ENCODE results near the gene VTI1A.
A peak's percentile ranks its signal among the peaks of the same experiment; 100 is the strongest.

Gene VTI1A

DNA sequence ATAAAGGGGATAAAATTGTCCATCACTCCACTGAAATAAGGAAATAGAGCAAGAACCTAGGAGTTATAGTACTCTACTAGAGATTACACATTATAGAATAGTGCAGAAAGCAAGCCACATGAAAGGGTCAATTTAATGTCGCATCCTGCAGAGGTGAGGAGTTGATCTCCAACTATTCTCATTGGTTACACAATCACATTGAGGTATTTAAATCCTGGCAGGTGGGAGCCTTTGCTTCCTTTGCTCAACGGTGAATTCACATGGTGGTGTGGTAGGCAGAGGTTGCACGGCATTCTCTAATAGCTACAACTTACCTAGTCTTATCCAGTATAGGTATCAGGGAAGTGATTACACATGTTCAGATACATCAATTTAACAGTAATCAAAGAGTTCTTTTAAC lies 304.6 kb downstream of the VTI1A start (continued):
- no peak for TF ChIP-seq PRDM2 (tag by site-specific recombination; IDR thresholded peaks at IDR 0.05; ENCODE audit: borderline replicate concordance)
- no peak for TF ChIP-seq ZNF664 (tag by site-specific recombination; IDR thresholded peaks at IDR 0.05)
- TF ChIP-seq ZNF555 (tag by site-specific recombination; conservative IDR thresholded peaks at IDR 0.05) = no peak
- TF ChIP-seq ZNF785 (tag by site-specific recombination; IDR thresholded peaks at IDR 0.05) = no peak

DNA sequence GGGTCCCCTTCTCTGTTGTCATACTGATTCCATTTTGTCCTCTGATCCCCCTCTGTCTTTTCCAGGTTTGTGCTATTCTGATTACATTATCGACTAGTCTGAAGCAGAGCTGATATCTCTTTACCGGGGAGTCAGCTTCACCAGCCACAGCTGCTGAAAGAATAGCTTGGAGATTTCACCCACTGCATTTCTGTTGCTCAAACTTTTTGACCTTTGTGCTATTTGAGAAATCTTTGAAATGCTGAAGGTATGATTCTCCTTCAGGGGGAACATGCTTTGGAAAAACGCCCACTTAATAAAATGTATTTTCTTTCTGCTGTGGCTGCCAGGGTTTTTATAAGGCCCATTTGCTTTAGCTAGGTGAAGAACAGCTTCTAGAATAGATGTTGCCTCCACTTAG lies 305.3 kb downstream of the VTI1A start:
- no peak overlapping the region for H3K27ac ChIP-seq (ENCODE audit: extremely low read depth, low read depth, low read length)
- H3K4me1 ChIP-seq (ENCODE audit: control insufficient read depth, insufficient read depth, low read length) = peaks cover 3% of the 10 kb centered on the region; the same call in 1 of the 2 replicates
- ChIA-PET CTCF (interaction anchor here (0.6 to 1.2 kb wide), 2 partner anchors 11 to 14 kb away, joined by 3 to 4 read pairs; no protein-coding TSS in a partner anchor), POLR2A (no interaction called here)
- H3K9me3 ChIP-seq (ENCODE audit: control insufficient read depth, insufficient read depth, low read depth, low read length) = no peaks in the 10 kb centered on the region
- no peaks in the 10 kb centered on the region for H3K36me3 ChIP-seq (ENCODE audit: control insufficient read depth in 2 of 2, insufficient read depth in 1 of 2, low read length in 2 of 2)
- TF ChIP-seq ZNF394 (tag by site-specific recombination; IDR thresholded peaks at IDR 0.05; ENCODE audit: borderline replicate concordance) = no peak
- no peak for TF ChIP-seq ZNF426 (tag by site-specific recombination; IDR thresholded peaks at IDR 0.05)
- no peak for TF ChIP-seq ZNF248 (tag by site-specific recombination; IDR thresholded peaks at IDR 0.05)
- TF ChIP-seq ZNF521 (tag by site-specific recombination; IDR thresholded peaks at IDR 0.05) = no peak
- H3K4me3 ChIP-seq (ENCODE audit: low read depth, low read length) = no peak overlapping the region

DNA sequence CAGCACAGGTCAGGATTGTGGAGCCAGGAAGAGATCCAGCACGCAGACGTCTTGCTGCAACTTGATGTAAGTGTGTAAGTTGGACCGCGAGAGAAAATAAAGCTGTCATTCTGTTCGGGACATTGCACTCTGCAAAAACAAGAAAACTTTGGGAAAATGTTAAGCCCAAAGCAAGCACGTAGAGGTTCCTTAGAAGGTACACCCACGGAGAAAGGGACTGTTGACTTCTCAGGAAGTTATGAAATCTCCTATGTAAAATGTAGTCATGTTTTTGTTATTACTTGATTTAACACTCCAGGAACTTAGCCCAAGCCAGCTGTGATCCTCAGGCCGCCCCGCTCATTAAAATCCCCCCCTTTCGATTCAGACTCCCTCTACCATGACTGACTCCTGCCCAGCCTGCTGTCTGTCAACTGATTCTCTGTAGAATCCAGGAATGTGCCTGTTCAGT lies 307.0 kb downstream of the VTI1A start:
- no peak overlapping the region for H3K27ac ChIP-seq (ENCODE audit: extremely low read depth, low read depth, low read length)
- POLR2A ChIA-PET = no interaction called here
- CTCF ChIA-PET = interaction anchor here (0.5 to 1.7 kb wide), 3 partner anchors 18 to 189 kb away, joined by 3 to 5 read pairs (median 4); no protein-coding TSS in a partner anchor
- peaks cover 8% of the 10 kb centered on the region; the same call in 1 of the 2 replicates for H3K4me1 ChIP-seq (ENCODE audit: control insufficient read depth, insufficient read depth, low read length)
- no peaks in the 10 kb centered on the region for H3K9me3 ChIP-seq (ENCODE audit: control insufficient read depth, insufficient read depth, low read depth, low read length)
- H3K4me3 ChIP-seq (ENCODE audit: low read depth, low read length) = no peak overlapping the region
- H3K36me3 ChIP-seq (ENCODE audit: control insufficient read depth in 2 of 2, insufficient read depth in 1 of 2, low read length in 2 of 2) = no peaks in the 10 kb centered on the region
- TF ChIP-seq ZNF776 (tag by site-specific recombination; IDR thresholded peaks at IDR 0.05; ENCODE audit: borderline replicate concordance) = no peak
- TF ChIP-seq KLF9 (tag by site-specific recombination; IDR thresholded peaks at IDR 0.05; ENCODE audit: low read depth) = no peak
- no peak for TF ChIP-seq BCL11A (tag by site-specific recombination; IDR thresholded peaks at IDR 0.05; ENCODE audit: low read depth)
- no peak for TF ChIP-seq ZNF426 (tag by site-specific recombination; IDR thresholded peaks at IDR 0.05)
- no peak for TF ChIP-seq ZNF624 (tag by site-specific recombination; IDR thresholded peaks at IDR 0.05)

DNA sequence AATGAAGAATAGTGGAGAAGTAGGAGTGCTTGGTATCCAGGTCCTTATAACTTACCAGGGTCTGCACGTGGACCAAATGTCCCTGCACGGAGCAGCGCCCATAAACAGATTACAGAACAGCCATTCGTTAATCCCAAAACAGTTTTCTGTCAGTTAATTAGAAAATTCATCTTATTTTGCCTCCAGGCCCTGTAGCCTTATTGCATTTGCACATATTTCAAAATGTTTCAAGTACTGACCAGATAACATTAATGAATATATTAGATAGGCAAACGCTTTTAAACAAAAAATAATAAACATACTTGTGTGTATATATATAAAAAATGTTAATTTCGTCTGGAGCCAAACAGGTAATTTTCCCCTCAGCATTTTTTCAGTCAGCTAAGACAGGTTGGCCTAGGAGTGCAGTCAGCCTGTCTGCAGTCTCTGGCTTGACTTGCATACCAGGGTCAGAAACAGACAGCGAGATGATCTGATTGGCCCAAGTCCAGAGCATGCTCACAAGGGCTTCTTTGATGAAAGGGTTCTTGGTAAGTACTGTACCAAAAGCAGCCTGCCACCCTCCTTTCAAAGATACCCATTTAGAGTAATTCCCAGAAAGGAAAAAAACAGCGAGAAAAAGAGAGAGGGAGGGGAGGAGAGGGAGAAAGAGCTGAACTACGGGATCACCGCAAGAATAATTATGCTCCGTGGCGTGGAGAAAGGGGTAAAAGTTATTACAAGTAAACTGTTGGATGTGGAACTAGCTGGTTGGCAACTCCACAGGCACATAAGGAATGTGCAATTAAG lies 308.6 kb downstream of the VTI1A start:
- TF ChIP-seq ZNF488 (tag by site-specific recombination; IDR thresholded peaks at IDR 0.05) (no peak), SP7 (tag by site-specific recombination; IDR thresholded peaks at IDR 0.05) (peak; percentile 15; the same call in 1 of the 2 replicates)
- H3K9me3 ChIP-seq (ENCODE audit: control insufficient read depth, insufficient read depth, low read depth, low read length) = no peaks in the 10 kb centered on the region
- peaks cover 14% of the 10 kb centered on the region for H3K4me1 ChIP-seq (ENCODE audit: control insufficient read depth, insufficient read depth, low read length)
- no peak overlapping the region for H3K27ac ChIP-seq (ENCODE audit: extremely low read depth, low read depth, low read length)
- CTCF ChIA-PET = no interaction called here
- POLR2A ChIA-PET = no interaction called here
- no peak overlapping the region for H3K4me3 ChIP-seq (ENCODE audit: low read depth, low read length)
- no peaks in the 10 kb centered on the region for H3K36me3 ChIP-seq (ENCODE audit: control insufficient read depth in 2 of 2, insufficient read depth in 1 of 2, low read length in 2 of 2)
